Ovary (tissue), 9 donors: ENCODE results near the gene BICC1. TPM values are rescaled to one million over a fixed set of nuclear protein-coding genes. Genes with fewer than 3 reads are reported as not detected.

Experiments
- DNase-seq, 5 donors: peaks; one replicate each; pipeline ENCODE4 v3.0.0-alpha.2; 2019 to 2020
- H3K27ac ChIP-seq, 2 donors: fragments of 200-600 bp; one replicate each; pipeline versions ENCODE4 v1.5.1 to v1.8.0; 2019 to 2022
- H3K27me3 ChIP-seq: fragments of 200-600 bp; one replicate; pipeline ENCODE4 v1.8.0; 2022
- H3K36me3 ChIP-seq: fragments of 200-600 bp; sonication (generic); one replicate; pipeline ENCODE4 v1.5.1; 2019
- H3K4me1 ChIP-seq: one replicate; pipeline ENCODE4 v1.8.1; 2013; ENCODE audit warnings: mild to moderate bottlenecking, moderate library complexity; ENCODE audit not compliant: insufficient read depth
- H3K4me3 ChIP-seq: fragments of 200-600 bp; sonication (generic); one replicate; pipeline ENCODE4 v1.5.1; 2017
- H3K9me3 ChIP-seq, 2 donors: fragments of 200-600 bp in 1 of 2; sonication (generic) in 1 of 2; one replicate each; pipeline versions ENCODE4 v1.5.1 to v1.8.1; 2013 to 2019; ENCODE audit warnings: mild to moderate bottlenecking in 1 of 2, moderate library complexity in 1 of 2
- EP300 ChIP-seq: sonication (generic); formaldehyde crosslinking; IDR thresholded peaks from one replicate; pipeline ENCODE4 v1.6.1; 2017; ENCODE audit warnings: antibody characterized with exemption
- POLR2A ChIP-seq: fragments of 450-650 bp; IDR thresholded peaks from one replicate; pipeline ENCODE4 v1.6.1; 2017; ENCODE audit warnings: antibody characterized with exemption, mild to moderate bottlenecking, moderate library complexity
- WGBS, 3 donors: extraction: QIAGEN DNeasy Blood & Tissue Kit in 1 of 3; methylation state at CpG; one replicate each; pipeline versions ENCODE4 v1.1.5 to v1.1.7; 2013 to 2017; 5-methylcytosine and 5-hydroxymethylcytosine counted together
- intact Hi-C, 4 donors: fragments of 100-400 bp; cut with DNase I; formaldehyde crosslinking; loops; one replicate each; pipeline versions ENCODE4 v1.11.0 to v1.15.1; 2022 to 2023
- polyA plus RNA-seq, 2 donors: library from polyadenylated mRNA; stranded (reverse); fragments of 200-250 nt in 1 of 2; fragments of 350-450 nt in 1 of 2; fragmentation: Illumina TruSeq in 1 of 2; extraction: RNeasy Lipid Tissue Mini Kit (QIAGEN cat#74804) in 1 of 2; gene quantifications; one replicate each; pipeline ENCODE4 v1.2.3, GENCODE V29; 2013 to 2014
- total RNA-seq, 7 donors: library from RNA; depleted of rRNA in 2 of 7; stranded (reverse); fragments of >200 nt in 2 of 7; fragmentation: NEBNext Ultra II Directional in 3 of 7; extraction: Animal tissue kit (Norgen Biotek cat#: 25700) in 3 of 7; gene quantifications; one replicate each; pipeline versions ENCODE4 v1.1.0 to v1.2.4, GENCODE V29; 2016 to 2023
- TF ChIP-seq, protein P1 (sequence below), 3 donors: fragments of 450-650 bp in 2 of 3; fragments of 200-600 bp in 1 of 3; IDR thresholded peaks; one replicate each; pipeline versions ENCODE4 v1.5.1 to v1.8.0; 2016 to 2022; ENCODE audit warnings: antibody characterized with exemption in 3 of 3, mild to moderate bottlenecking in 1 of 3
- donor health status: DM: no; HTN: no; CAD: no; lungs with moderate emphysema.
- donor health status: DM: no; HTN: no; CAD: no.
- donor health status: Bipolar disorder and iron deficiency.
- donor health status: DM: yes; HTN: yes; CAD: no.
- donor health status: DM: no; HTN: no; CAD: no.
- donor health status: DM: yes; HTN: yes; CAD: no.

BICC1 gene
- total and polyA plus RNA-seq, 9 donors = 13.6 to 43.4 (median 23.5) TPM

- 65 to 87% (median 80%) methylated on average over 7 of the region's 7 CpGs for whole genome bisulfite sequencing, 3 donors
- Histone ChIP-seq H3K36me3 (no peaks in the 10 kb centered on the region), H3K4me3 (no peak overlapping the region), H3K27me3 (no peaks in the 10 kb centered on the region), H3K27ac (no peak overlapping the region), H3K9me3 (no peaks in the 10 kb centered on the region), H3K4me1 (no peaks in the 10 kb centered on the region)
- DNase-seq = no peak
- intact Hi-C loops = no loop called here
- TF ChIP-seq, protein P1, sequence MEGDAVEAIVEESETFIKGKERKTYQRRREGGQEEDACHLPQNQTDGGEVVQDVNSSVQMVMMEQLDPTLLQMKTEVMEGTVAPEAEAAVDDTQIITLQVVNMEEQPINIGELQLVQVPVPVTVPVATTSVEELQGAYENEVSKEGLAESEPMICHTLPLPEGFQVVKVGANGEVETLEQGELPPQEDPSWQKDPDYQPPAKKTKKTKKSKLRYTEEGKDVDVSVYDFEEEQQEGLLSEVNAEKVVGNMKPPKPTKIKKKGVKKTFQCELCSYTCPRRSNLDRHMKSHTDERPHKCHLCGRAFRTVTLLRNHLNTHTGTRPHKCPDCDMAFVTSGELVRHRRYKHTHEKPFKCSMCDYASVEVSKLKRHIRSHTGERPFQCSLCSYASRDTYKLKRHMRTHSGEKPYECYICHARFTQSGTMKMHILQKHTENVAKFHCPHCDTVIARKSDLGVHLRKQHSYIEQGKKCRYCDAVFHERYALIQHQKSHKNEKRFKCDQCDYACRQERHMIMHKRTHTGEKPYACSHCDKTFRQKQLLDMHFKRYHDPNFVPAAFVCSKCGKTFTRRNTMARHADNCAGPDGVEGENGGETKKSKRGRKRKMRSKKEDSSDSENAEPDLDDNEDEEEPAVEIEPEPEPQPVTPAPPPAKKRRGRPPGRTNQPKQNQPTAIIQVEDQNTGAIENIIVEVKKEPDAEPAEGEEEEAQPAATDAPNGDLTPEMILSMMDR (IDR thresholded peaks at IDR 0.05) = no peak
- no peak for TF ChIP-seq POLR2A
- TF ChIP-seq EP300 = no peak
Measured at GRCh38 chr10:58599927-58600553, 87.4 kb downstream of the BICC1 start.

- no peak overlapping the region for H3K4me3 ChIP-seq
- H3K27me3 ChIP-seq = no peaks in the 10 kb centered on the region
- H3K27ac ChIP-seq = no peak overlapping the region
- no peaks in the 10 kb centered on the region for H3K36me3 ChIP-seq
- intact Hi-C loops = no loop called here
- 46 to 63% (median 54%) methylated on average over 4 of the region's 4 CpGs for WGBS, 3 donors
- H3K9me3 ChIP-seq = no peaks in the 10 kb centered on the region
- DNase-seq = no peak
- TF ChIP-seq, protein P1 (IDR thresholded peaks at IDR 0.05) = no peak
- TF ChIP-seq POLR2A = no peak
- no peak for TF ChIP-seq EP300
- peaks cover 3% of the 10 kb centered on the region for H3K4me1 ChIP-seq
Measured at GRCh38 chr10:58608351-58608750, 95.7 kb downstream of the BICC1 start.

- intact Hi-C loops = no loop called here
Measured at GRCh38 chr10:58608826-58609531, 96.3 kb downstream of the BICC1 start.

DNA sequence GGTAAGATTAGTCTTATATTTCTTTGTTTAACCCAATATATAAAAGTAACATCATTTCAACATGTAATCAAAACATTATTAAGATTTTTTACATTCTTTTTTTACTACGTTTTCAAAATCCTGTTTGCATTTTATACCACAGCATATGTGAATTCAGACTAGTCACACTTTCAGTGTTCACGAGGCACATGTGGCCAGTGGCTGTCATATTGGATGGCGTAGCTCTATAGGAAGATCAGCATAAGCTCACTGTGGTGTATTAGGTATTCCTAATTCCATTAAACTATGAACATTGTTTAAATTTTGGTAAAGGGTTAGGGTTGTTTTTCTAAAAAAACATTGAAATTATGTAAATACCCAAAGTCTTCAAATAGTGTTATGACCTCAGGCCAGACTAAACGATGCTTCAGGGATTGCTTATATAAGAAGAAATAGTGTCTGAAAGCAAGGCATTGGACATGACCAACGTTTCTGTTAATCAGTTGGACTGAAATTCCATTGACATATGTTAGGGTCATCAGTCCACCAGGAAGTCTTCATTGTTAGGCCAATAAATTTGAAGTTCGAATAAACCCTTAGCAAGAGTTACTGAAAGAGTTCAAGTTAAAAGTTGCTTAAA lies 97.0 kb downstream of the BICC1 start:
- 27 to 43% (median 32%) methylated on average over 6 of the region's 6 CpGs for WGBS, 3 donors
- DNase-seq = no peak
- intact Hi-C loops = no loop called here

More at GRCh38 chr10:58608826-58609531, 96.3 kb downstream of the BICC1 start:
- no peaks in the 10 kb centered on the region for H3K27me3 ChIP-seq
- H3K4me1 ChIP-seq = peaks cover 3% of the 10 kb centered on the region
- WGBS, 3 donors = 43 to 63% (median 49%) methylated on average over 1 of the region's 1 CpG
- TF ChIP-seq, protein P1 (IDR thresholded peaks at IDR 0.05) = no peak
- TF ChIP-seq EP300 = no peak
- H3K27ac ChIP-seq = no peak overlapping the region
- no peak for DNase-seq
- no peaks in the 10 kb centered on the region for H3K9me3 ChIP-seq
- H3K4me3 ChIP-seq = no peak overlapping the region
- H3K36me3 ChIP-seq = no peaks in the 10 kb centered on the region

More for the DNA sequence above, 97.0 kb downstream of the BICC1 start:
- Histone ChIP-seq H3K4me3 (no peak overlapping the region), H3K27me3 (no peaks in the 10 kb centered on the region), H3K36me3 (no peaks in the 10 kb centered on the region), H3K4me1 (peaks cover 3% of the 10 kb centered on the region), H3K9me3 (no peaks in the 10 kb centered on the region), H3K27ac (peak overlapping the region in 1 of 2 donors; percentile 10)
- no peak for TF ChIP-seq POLR2A
- TF ChIP-seq, protein P1 (IDR thresholded peaks at IDR 0.05) = no peak
- no peak for TF ChIP-seq EP300
